GM13976 (cell line): ENCODE data around the gene NDUFAF8.

Experiments
- DNase-seq: peaks from one replicate; pipeline ENCODE4 v3.0.0; 2012; ENCODE audit warnings: low spot score
- in situ Hi-C: fragments of 300-500 bp; cut with MboI; formaldehyde crosslinking; loops from one replicate; pipeline ENCODE4 v1.12.0; 2022; ENCODE audit warnings: low sequenced_read_pairs, mixed read lengths, inconsistent platforms; ENCODE audit not compliant: unreplicated experiment
- TF ChIP-seq, protein P1 (sequence below): IDR thresholded peaks from 2 replicates; pipeline ENCODE4 v1.5.1; 2012; ENCODE audit warnings: borderline replicate concordance, mild to moderate bottlenecking; ENCODE audit not compliant: insufficient read depth; ENCODE audit errors: extremely low read depth, missing control alignments, control extremely low read depth

Gene NDUFAF8

DNA sequence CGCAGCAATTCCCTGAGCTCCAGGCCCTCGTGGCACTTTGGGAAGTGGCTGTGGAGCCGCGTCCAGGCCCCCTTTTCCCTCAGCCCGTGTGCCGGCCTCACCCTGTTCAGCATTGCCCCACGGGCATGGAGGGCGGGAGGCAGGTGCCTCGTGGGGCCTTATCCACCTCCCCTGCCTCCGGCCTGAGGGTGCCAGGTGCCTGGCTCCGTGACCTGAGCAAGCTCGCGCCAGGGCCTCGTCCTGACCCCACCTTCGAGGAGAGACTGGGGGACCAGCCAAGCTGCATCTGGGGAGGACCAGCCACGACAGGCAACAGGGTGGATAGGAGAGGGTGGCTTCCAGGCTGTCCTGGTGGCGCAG lies 46.1 kb upstream of the NDUFAF8 start:
- in situ Hi-C loops = no loop called here
- DNase-seq = no peak
- TF ChIP-seq, protein P1, sequence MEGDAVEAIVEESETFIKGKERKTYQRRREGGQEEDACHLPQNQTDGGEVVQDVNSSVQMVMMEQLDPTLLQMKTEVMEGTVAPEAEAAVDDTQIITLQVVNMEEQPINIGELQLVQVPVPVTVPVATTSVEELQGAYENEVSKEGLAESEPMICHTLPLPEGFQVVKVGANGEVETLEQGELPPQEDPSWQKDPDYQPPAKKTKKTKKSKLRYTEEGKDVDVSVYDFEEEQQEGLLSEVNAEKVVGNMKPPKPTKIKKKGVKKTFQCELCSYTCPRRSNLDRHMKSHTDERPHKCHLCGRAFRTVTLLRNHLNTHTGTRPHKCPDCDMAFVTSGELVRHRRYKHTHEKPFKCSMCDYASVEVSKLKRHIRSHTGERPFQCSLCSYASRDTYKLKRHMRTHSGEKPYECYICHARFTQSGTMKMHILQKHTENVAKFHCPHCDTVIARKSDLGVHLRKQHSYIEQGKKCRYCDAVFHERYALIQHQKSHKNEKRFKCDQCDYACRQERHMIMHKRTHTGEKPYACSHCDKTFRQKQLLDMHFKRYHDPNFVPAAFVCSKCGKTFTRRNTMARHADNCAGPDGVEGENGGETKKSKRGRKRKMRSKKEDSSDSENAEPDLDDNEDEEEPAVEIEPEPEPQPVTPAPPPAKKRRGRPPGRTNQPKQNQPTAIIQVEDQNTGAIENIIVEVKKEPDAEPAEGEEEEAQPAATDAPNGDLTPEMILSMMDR = no peak

DNA sequence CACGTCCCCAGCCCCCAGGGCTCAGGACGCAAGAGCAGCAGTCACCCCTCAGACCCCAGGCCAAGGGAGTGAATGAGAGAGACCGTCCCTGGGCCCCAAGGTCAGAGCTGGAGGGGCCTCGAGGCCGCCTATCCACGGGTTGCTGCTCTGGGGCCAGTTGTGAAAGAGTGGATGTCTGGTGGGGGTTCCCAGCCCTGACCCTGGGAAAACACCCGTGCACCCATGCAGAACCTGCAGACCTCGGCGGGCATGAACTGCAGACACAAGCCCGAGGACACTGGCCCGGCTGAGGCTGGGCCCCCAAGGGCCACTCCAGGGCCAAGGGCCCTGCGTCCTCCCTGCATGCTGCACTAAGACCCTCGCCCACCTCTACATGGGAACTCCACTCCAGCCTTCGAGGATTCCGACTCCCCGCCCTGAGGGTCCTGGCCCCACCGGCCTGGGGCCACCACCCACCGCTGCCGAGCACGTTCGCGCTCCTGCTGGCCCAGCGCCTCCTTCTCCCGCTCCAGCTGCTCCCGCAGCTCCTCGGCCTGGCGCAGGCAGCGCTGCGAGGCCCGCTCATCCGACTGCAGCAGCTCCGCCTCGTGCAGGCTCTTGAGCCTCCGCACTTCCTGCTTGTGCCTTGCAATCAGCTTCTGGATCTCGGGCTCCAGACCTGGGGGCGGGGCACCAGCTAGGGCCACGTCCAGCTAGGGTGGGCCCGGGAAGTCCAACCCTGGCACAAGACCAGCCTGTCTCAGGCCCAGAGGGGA lies 45.5 kb upstream of the NDUFAF8 start:
- in situ Hi-C loops = no loop called here
- DNase-seq = peak; percentile 71
- TF ChIP-seq, protein P1 = no peak

DNA sequence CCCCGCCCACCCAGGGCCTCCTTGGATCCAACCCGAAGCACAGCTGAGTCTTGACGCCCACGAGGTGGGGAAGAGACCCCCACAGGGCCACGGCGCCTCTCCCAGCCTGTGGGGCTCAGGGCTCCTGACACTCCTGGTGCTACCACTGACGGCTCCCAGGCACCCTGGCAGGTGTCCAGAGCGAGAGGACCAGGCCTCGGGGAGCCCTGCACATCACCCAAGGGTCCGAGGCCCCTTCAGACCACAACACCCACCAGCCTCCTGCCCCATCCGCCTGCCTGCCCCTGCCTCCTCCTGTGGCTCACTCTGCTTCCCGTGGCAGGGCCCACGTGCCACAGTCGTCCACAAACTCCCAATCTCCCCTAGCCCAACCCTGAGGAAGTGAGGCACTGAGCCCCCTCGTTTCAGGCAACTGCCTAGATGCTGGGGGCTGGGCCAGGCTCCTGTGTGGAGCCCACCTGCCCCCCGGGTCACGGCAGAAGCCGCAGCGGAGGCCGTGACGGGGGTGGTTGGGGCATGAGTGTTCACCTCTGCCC lies 44.8 kb upstream of the NDUFAF8 start:
- DNase-seq = no peak
- TF ChIP-seq, protein P1 = no peak
- in situ Hi-C loops = no loop called here

DNA sequence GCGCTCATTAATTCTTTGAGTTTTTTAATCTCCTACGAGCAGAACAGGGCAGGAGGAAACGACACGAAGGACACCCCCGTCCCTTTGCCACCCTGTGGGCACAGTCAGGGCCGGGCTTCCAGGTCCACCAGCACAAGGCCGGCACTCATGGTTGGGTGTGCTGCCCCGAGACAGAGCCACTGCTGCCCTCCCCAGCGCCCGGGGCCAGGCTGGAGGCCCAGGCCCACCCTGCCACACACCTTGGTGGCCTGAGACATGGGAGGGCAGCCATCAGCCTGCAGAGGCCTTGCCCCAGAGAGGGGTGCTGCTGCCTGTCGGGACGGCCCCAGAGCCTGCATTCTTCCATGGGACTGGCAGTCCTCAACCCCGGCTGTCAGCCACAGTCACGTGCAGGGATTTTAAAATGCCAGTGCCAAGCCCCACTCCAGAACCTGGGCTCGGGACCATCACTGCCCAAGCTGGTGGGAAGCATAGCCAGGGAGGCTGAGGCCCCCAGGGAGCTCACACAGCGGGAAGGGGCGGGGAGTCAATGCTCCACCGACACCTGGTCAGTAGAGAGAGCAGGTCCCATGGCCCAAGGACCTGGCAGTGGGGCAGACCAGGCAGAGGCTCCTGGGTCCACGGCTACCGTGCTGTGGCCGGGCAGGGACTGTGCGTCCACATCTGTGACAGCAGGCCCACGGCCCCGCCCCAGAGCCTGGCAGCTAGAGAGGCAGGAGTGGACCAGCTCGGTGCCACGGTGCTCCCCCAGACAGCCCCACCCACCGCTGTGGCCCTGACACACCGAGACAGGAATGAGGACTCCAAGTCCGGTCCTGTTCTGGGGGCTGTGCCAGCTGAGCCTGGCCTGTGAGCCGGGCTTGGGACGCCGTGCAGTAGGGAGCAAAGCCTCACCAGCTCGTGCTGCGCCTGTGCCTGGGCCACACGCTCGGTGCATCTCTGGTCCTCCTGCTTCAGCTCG lies 43.9 kb upstream of the NDUFAF8 start:
- in situ Hi-C loops = no loop called here
- TF ChIP-seq, protein P1 = no peak
- DNase-seq = no peak

DNA sequence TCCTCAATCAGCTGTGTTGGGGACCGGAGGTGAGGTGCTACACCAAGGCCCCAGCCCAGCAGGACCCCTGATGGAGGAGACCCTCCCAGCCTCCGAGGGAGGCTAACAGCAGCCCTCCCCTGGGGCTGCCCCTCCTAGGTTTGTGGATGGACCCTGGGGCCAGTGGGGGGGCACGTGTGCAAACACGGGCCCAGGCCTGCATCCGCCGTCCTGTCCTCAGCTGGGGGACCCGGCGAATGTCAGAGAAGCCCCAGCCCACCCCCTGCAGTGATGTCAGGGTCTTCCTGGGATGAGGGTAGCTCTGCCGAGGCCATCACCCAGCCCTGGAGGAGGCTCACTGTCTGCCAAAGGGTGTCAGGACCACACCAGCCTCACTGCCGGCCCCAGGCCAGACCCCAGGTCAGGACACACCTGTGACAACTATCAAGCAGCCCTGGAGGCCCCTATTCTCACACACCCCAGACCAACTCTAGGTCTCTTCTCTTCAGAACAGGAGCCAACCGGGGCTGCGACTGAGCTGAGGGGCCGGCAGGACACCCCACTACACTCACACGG lies 43.1 kb upstream of the NDUFAF8 start:
- TF ChIP-seq, protein P1 = no peak
- DNase-seq = no peak
- in situ Hi-C loops = no loop called here
